Measurements from ENCODE around the gene DNAAF5. TPM values are rescaled to one million over a fixed set of nuclear protein-coding genes. Genes with fewer than 3 reads are reported as not detected.
"Not testable (repeated sequence)": the region's sequence is repeated elsewhere in the genome, so short reads cannot be mapped to it uniquely, and the experiment has no call there.

The DNAAF5 gene
- total RNA-seq, 1 experiment from 2014 or later = 82.8 TPM

DNA sequence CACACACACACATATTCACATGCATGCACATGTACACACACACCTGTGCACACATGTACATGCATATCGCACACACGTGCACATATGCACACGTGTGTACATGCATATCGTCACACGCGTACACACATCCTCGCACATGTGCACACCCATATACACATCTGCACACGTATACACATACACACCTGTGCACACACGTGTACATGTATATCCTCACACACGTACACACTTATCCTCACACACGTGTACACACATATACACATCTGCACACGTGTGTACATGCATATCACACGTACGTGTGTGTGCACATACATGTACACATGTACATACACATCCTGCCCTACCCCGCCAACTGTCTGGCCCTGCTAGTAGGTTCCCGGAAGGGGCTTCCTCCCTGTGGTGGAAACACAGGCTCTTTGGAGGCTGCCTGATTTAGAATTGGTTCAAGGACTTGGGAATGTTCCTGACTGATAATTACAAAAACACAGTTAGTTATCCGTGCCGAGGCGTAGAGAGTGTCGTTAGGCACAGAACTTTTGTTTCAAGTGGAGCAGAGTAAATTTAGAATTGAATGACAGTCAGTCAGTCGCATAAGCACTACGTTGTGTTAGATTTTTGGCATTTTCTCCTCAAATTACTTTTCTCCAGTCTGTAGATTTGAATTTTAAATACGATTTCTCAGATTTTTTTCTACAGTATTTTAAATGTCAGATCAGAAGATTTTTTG lies 19.1 kb downstream of the DNAAF5 start:
- DNase-seq (ENCODE audit: low read depth) = no peak

GRCh38 chr7:746155-747061 lies 19.9 kb downstream of the DNAAF5 start:
- no peak for DNase-seq (ENCODE audit: low read depth)

GRCh38 chr7:747186-747585 lies 20.7 kb downstream of the DNAAF5 start:
- no peak for DNase-seq (ENCODE audit: low read depth)

DNA sequence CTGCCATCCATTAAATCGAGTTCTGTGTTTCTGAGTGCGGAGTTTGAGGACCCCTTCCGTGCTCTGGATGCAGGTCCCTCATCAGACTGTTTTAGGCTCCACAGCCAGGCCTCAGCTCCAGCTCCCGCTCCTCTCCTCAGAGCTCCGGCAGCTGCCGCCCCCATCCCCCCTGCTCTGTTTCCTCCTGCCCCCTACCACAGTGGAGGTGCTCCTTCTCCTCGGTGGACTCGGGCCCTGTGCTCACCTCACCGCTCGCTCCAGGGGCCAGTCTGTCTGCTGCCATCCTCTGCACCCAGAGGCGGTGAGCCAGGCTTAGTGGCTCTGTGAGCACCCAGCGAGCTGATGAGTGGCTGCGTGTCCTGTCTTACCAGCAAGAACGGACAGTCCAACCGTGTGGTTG lies 21.9 kb downstream of the DNAAF5 start:
- no peak for DNase-seq (ENCODE audit: low read depth)

DNA sequence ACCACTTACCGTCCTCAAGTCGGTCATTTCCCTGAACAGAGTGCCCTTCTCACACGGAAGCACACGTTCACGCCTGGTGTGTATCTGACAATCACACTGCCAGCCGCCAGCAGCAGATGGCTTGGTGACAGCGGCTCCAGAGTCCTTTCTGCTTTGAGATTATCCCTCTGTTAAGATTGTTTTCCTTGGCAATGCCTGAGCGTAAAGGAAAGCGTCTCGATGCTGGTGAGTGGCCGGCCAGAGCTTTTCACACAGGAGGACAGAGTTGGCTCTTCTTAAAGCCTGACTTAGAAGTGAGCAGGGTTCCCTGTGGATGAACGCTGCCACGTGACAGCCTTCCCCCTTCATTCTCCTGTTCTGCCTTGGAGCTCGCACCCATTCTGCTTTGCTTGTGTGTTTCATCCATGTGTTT lies 22.6 kb downstream of the DNAAF5 start:
- DNase-seq (ENCODE audit: low read depth) = no peak

GRCh38 chr7:750111-750905 lies 23.8 kb downstream of the DNAAF5 start:
- DNase-seq (ENCODE audit: low read depth) = no peak

DNA sequence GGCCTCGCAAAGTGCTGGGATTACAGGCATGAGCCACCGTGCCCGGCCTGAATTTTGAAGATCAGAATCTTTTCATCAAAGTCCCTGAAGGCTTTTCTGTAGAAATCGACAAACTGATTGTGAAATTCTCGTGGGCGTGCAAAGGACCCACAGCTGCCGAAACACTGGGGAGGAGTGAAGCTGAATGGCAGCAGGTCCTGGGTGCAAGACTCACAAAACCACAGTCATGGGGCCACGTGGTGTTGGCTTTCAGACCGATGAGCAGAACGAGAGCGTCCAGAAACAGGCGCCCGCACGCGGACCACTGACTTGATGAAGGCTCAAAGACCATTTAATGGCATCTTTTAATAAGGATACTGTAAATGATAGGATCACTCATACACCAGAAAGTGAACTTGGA lies 25.3 kb downstream of the DNAAF5 start:
- no peak for DNase-seq (ENCODE audit: low read depth)

DNA sequence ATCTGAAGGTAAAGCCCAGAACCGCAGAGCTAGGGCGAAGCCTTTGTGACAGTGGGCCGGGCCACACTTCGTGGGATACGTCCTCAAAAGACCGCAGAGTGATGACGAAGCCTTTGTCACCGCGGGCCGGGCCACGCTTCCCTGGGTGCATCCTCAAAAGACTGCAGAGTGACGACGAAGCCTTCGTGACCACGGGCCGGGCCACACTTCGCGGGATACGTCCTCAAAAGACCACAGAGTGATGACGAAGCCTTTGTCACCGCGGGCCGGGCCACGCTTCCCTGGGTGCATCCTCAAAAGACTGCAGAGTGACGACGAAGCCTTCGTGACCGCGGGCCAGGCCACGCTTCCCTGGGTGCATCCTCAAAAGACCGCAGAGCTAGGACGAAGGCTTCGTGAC lies 25.8 kb downstream of the DNAAF5 start:
- not testable (repeated sequence) for DNase-seq (ENCODE audit: low read depth)

DNA sequence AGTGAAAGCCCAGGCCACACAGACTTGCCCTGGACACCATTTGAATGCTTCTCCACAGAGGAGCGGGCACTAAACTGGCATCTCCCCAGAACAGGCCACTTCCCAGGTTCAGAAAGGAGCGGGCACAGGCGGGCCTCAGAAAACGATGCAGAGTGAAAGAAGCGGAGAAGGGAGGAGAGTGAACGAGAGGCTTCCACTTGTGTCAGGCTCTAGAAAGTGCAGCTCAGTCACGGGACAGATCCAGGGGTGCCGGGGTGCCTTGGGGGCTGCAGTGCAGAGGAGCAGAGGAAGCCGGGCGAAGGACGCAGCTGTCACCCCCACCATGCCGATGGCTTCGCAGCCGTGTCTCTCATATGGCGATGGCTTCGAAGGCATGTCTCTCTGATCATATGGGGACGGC lies 26.7 kb downstream of the DNAAF5 start:
- DNase-seq (ENCODE audit: low read depth) = no peak

DNA sequence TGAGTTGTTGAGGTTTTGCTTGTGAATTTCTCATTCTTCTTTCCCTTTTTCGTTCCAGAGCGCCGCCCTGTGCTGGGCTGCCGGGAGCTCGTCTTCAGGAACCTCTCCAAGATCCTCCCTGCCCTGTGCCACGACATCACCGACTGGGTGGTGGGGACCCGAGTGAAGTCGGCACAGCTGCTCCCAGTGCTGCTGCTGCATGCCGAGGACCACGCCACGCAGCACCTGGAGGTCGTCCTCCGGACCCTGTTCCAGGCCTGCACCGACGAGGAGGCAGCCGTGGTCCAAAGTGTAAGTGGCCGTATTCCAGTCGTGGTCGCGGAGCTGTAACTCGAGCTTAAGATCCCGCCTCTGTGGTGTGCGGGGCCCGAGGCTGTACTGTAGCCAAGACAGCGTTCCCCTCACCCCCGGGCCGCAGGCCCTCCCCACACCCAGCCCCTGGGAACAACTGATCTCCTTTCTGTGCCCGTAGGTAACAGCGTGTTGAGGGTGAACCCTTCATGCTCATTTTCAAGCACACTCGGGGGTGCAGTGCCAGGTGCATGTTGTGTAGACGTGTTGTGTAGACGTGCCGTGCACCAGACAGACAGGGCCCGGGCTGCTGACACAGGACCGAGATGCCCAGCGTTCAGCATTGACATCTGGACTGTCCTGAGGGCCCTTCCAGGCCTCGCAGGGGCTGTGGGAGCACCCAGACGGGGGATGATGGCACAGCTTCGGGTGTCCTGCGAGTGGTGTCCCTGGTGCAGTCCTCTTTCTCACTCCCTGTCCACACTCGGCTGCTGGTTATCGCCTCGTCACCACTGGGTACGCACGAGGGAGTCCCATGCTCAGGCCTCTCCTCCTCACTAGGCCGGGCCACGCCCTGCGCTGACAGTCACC lies 28.3 kb downstream of the DNAAF5 start:
- no peak for DNase-seq (ENCODE audit: low read depth)

DNA sequence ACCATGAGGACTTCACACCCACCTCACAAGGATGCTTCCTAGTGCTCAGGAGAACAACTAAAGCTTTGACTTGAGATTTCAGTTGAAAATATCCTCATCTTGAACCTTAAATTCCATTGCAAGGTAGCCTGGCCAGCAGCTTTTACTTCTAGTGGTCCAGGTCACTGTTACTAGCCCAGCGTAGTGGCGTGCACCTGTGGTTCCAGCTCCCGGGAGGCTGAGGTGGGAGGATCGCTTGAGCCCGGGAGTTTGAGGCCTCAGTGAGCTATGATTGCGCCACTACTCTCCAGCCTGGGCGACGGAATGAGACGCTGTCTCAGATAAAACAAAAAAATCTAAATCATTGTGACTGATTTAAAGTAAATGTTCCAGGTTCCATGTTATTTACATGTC lies 28.9 kb downstream of the DNAAF5 start:
- DNase-seq (ENCODE audit: low read depth) = no peak

GRCh38 chr7:756231-756927 lies 29.9 kb downstream of the DNAAF5 start:
- DNase-seq (ENCODE audit: low read depth) = no peak

DNA sequence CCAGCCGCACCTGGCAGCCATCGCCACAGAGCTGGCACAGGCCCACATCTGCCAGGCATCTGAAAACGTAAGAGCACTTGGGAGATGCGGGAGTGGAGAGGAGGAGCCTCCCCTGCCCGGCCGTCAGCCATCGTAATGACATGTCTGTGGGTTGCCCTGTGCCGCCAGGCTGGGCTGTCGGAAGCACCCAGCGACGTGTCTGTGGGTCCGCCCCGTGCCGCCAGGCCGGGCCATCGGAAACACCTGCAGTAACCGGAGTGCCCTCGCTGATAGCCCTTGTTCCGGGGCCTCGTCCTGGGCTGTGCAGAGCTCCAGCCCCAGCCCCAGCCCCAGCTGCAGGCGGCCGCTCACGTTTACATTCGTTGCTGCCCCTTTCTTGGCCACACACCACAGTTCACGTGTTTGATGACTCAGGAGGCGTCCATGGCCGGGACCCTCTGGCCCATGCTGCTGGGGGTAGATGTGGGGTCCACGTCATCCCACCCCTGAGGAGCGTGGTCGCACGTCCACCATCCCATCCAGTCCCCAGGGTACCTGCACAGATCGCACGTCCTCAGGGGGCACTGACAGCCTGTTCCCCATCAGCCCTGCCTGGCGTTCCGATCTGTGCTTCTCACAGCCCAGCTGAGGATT lies 30.5 kb downstream of the DNAAF5 start:
- DNase-seq (ENCODE audit: low read depth) = no peak

- no peak for DNase-seq (ENCODE audit: low read depth)
Measured at GRCh38 chr7:757741-758163, 31.3 kb downstream of the DNAAF5 start.

- DNase-seq (ENCODE audit: low read depth) = no peak
Measured at GRCh38 chr7:759569-759968, 33.1 kb downstream of the DNAAF5 start.

DNA sequence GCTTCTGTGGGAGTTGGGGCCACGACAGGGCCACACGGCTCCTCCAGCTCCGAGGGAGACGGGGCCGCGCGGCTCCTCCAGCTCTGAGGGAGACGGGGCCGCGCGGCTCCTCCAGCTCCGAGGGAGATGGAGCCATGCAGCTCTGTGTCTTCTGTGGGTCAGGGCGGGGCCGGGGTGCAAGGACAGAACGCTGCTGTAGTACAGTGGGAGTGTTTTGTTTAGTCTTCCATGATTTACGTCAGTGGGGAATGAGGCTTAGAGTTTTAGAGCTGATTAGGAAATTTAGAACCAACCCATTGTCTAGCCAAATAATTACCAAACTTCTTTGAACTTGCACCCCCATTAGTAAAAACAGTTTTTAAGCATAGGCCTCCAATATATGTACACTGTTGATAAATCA lies 33.5 kb downstream of the DNAAF5 start:
- DNase-seq (ENCODE audit: low read depth) = no peak

DNA sequence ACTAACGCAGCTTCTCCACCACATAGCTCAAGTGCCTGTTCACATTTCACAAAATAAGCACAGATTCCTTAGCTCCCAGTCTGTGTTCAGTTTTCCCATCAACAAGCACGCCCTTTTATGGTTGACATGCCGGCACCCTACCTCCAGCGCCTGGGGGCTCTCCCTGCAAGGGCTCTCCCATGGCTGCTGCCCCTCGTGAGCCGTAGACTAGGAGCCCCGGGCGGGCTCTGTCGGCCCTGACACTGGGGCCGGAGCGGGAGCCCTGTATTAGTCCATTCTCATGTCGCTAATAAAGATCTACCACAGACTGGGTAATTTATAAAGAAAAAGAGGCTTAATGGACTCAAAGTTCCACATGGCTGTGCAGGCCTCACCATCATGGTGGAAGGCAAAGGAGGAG lies 34.6 kb downstream of the DNAAF5 start:
- DNase-seq (ENCODE audit: low read depth) = no peak

DNA sequence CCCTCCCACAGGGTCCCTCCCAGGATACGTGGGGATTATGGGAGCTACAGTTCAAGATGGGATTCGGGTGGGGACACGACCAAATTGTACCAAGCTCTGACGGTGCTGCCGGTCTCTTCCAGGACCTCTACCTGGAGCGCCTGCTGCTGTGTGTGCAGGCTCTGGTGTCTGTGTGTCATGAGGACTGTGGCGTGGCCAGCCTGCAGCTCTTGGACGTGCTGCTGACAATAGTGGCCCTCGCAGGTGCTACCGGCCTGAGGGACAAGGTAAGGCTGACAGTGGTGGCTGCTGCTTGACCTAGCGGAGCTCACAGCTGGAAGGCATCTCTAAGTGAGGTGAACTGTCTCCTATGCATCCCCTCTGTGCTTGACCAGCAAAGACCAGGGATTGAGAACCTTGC lies 35.1 kb downstream of the DNAAF5 start:
- DNase-seq (ENCODE audit: low read depth) = no peak

DNA sequence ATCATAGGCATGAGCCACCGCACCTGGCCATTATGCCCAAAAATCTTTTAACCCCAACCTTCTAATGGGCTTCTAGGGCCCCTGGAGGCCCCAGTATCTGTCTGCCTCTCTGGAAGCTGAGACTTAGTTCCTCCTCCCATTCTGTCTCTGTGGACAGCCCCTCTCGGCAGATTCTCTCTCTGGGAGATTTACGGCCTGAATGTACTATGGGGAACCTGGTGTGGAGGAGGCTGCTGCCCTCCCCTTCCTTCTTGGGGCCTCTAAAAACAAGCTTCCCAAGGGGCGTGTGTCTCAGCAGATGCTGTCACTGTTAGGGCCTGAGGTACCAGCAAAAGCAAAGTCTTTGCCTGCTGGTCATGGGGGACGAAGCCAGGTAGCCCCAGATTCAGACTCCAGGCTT lies 36.4 kb downstream of the DNAAF5 start:
- no peak for DNase-seq (ENCODE audit: low read depth)

DNA sequence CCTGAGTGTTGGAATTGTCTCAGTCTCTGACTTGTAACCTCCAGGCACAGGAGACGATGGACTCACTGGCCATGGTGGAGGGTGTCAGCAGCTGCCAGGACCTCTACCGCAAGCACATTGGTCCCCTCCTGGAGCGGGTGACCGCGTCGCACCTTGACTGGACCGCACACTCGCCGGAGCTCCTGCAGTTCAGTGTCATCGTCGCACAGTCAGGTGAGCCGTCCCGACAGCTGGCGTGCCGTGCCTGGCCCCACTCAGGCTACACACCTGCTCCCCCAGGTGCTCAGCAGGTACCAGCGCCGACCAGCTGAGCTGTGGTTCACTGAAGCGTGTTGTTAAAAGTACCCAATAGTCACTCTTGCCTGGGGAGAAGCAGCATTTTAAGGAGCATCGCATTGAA lies 37.3 kb downstream of the DNAAF5 start:
- DNase-seq (ENCODE audit: low read depth) = no peak
